IgD-negative memory B cell (primary cell): ENCODE measurements around the gene BSCL2. TPM values are rescaled to one million over a fixed set of nuclear protein-coding genes. Genes with fewer than 3 reads are reported as not detected.
A peak's percentile ranks its signal among the peaks of the same experiment; 100 is the strongest.

Experiments
- H3K27ac Mint-ChIP-seq, 3 donors: one replicate each; pipeline ENCODE4 v1.8.0; 2020 to 2022; ENCODE audit warnings: mild to moderate bottlenecking in 3 of 3, mixed read lengths in 3 of 3, moderate library complexity in 1 of 3
- H3K27me3 Mint-ChIP-seq: one replicate; pipeline ENCODE4 v1.8.0; 2021; ENCODE audit warnings: mixed read lengths
- H3K36me3 Mint-ChIP-seq: one replicate; pipeline ENCODE4 v1.8.0; 2020; ENCODE audit warnings: mild to moderate bottlenecking, mixed read lengths
- H3K4me1 Mint-ChIP-seq, 3 donors: one replicate each; pipeline ENCODE4 v1.8.0; 2020 to 2022; ENCODE audit warnings: mixed read lengths in 3 of 3, mild to moderate bottlenecking in 1 of 3
- H3K4me3 Mint-ChIP-seq, 4 donors: one replicate each; pipeline ENCODE4 v1.8.0; 2020 to 2022; ENCODE audit warnings: mild to moderate bottlenecking in 4 of 4, mixed read lengths in 4 of 4, moderate library complexity in 3 of 4
- H3K9me3 Mint-ChIP-seq, 3 donors: one replicate each; pipeline ENCODE4 v1.8.0; 2020 to 2021; ENCODE audit warnings: mixed read lengths in 3 of 3, mild to moderate bottlenecking in 1 of 3
- polyA plus RNA-seq: library from polyadenylated mRNA; unstranded; fragments of 300-500 nt; fragmentation: Illumina TruSeq; gene quantifications from one replicate; pipeline ENCODE4 v1.2.3, GENCODE V29; 2021

BSCL2 gene
- polyA plus RNA-seq, 1 donor from 2014 or later: 48.2 TPM

DNA sequence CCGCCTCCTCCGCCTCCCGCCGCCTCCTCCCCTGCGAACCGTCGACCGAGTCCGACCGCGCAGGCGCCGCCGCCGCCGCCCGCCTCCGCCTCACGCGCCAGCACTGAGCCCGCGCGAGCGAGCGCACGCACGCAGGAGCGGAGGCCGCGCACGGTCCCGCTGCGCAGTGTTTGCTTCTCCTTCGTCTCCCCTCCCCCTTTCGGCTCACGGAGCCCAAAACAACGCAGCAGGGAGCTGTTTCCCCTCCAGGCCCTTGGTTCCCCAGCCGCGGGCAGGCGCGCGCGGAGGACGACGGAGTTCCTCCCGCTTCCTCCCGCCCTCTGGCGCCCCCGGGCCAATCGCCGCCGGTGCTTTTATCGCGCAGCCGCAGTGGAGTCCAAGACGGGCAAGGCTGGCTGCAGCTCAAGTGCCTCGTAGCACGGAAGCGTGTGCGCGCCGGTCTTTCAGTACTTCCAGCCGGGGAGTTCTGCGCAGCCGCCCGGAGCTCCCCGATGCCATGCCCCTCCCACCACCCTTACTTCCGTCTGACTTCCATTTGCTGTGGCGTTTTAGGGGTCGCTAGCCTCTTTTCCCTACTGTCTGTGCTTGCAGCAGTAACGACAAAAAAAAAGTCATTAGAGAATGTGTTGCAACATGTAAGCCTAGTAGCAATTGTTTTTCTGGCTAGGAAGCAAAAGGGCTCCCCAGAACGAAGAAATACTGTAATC, 20.1 kb upstream of the BSCL2 start, which contains the start of gene HNRNPUL2:
TSS of gene HNRNPUL2 (minus strand) at position 293 of the 707 bp plus-strand sequence. CDS start 301 bp downstream, outside the sequence.
- Mint-ChIP-seq H3K27ac (peak within 1 kb of the TSS; percentile 99), H3K4me1 (peaks cover 25 to 33% (median 30%) of the 10 kb centered on the region in 3 donors), H3K4me3 (peak within 1 kb of the TSS; percentile 97 to 100 (median 100)), H3K9me3 (no peaks in the 10 kb centered on the region), H3K27me3 (no peaks in the 10 kb centered on the region), H3K36me3 (peaks cover 5% of the 10 kb centered on the region)

DNA sequence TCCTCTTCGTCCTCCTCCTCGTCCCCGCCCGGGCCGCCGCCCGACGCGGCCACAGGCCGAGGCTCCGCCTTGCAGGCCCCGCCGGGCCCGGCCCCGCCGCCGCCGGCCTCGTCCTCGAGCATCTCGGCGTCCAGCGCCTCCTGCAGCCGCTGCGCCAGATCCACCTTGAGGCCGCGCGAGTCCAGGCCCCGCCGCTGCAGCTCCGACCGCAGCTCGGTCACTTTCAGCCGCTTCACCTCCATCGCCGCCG, 19.6 kb upstream of the BSCL2 start:
- peak overlapping the region; percentile 97 to 100 (median 100) for H3K4me3 Mint-ChIP-seq
- peak overlapping the region; percentile 90 to 99 (median 99) for H3K27ac Mint-ChIP-seq
- H3K36me3 Mint-ChIP-seq: peaks cover 6% of the 10 kb centered on the region
- peaks cover 26 to 33% (median 33%) of the 10 kb centered on the region in 3 donors for H3K4me1 Mint-ChIP-seq
- H3K9me3 Mint-ChIP-seq: no peaks in the 10 kb centered on the region
- no peaks in the 10 kb centered on the region for H3K27me3 Mint-ChIP-seq

DNA sequence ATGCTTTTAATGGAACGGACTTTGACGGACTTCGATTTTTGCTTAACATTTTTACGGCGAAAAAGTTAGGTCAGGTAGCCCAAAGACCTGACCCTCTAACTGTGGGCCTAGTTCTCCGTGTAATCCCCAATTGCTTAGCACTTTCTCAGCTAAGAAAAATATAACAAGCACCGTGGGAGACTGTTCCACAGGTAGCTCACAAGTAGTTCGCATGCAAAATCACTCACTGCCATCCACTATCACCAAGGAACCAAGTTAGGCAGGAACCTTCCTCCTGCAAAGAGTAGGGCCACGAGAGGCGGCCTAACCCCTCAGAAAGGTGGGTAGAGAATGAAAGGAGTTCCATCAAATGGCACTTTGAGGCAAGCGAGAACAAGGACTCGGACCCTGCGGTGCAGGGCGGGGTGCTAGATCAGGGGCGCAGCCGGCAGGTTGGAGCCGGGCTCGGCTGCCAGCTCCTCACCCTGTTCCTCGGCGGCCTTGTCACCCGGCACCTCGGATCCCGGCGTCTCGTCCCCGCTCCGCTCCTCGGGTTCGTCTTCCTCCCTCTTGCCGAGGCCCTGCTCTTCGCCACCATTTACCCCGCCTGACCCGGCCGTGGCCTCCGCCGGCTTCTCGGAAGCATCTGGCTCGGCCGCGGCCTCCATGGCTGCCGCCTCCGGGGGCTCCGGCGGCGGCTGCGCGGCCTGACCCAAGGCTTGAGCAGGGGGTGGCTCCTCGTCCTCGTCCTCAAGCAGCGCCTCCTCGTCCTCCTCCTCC, 19.1 kb upstream of the BSCL2 start:
- peak overlapping the region; percentile 97 to 100 (median 100) for H3K4me3 Mint-ChIP-seq
- H3K36me3 Mint-ChIP-seq: peaks cover 6% of the 10 kb centered on the region
- H3K4me1 Mint-ChIP-seq: peaks cover 26 to 33% (median 33%) of the 10 kb centered on the region in 3 donors
- H3K9me3 Mint-ChIP-seq: no peaks in the 10 kb centered on the region
- no peaks in the 10 kb centered on the region for H3K27me3 Mint-ChIP-seq
- H3K27ac Mint-ChIP-seq: peak overlapping the region; percentile 90 to 99 (median 93)

DNA sequence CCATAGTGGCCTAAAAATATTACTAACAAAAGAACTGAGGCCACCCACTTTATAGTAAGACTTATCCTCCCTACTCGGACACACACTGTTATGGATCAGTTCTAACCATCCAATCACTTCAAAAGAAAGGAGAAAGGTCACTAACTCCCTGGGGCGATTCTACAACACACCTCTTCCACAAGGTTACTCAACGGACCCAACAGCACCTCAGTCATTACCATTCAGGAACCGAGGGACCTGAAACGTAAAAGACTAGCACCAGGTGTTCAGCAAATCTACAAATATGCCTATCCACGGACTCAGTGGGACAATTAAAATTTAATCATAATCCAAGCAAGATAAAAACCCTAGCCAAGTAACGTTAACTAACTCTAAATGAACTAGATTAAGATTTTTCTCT, 18.4 kb upstream of the BSCL2 start:
- Mint-ChIP-seq H3K4me3 (peak overlapping the region; percentile 97 to 100 (median 100)), H3K27me3 (no peaks in the 10 kb centered on the region), H3K9me3 (no peaks in the 10 kb centered on the region), H3K27ac (peak overlapping the region; percentile 90 to 99 (median 93)), H3K36me3 (peaks cover 8% of the 10 kb centered on the region), H3K4me1 (peaks cover 29 to 34% (median 33%) of the 10 kb centered on the region in 3 donors)

- Mint-ChIP-seq H3K36me3 (peaks cover 10% of the 10 kb centered on the region), H3K4me1 (peaks cover 31 to 33% (median 32%) of the 10 kb centered on the region in 3 donors), H3K27ac (peak overlapping the region; percentile 75 to 99 (median 87)), H3K9me3 (no peaks in the 10 kb centered on the region), H3K4me3 (peak overlapping the region in 3 of 4 donors; percentile 97 to 100 (median 99)), H3K27me3 (no peaks in the 10 kb centered on the region)
Measured at GRCh38 chr11:62724171-62724570, 16.9 kb upstream of the BSCL2 start.

GRCh38 chr11:62721994-62722393, 14.8 kb upstream of the BSCL2 start:
- Mint-ChIP-seq H3K27me3 (no peaks in the 10 kb centered on the region), H3K27ac (peak overlapping the region in 1 of 3 donors; percentile 31), H3K4me3 (peak overlapping the region in 1 of 4 donors; percentile 40), H3K4me1 (peaks cover 29 to 35% (median 29%) of the 10 kb centered on the region in 3 donors), H3K36me3 (peaks cover 13% of the 10 kb centered on the region), H3K9me3 (no peaks in the 10 kb centered on the region)

DNA sequence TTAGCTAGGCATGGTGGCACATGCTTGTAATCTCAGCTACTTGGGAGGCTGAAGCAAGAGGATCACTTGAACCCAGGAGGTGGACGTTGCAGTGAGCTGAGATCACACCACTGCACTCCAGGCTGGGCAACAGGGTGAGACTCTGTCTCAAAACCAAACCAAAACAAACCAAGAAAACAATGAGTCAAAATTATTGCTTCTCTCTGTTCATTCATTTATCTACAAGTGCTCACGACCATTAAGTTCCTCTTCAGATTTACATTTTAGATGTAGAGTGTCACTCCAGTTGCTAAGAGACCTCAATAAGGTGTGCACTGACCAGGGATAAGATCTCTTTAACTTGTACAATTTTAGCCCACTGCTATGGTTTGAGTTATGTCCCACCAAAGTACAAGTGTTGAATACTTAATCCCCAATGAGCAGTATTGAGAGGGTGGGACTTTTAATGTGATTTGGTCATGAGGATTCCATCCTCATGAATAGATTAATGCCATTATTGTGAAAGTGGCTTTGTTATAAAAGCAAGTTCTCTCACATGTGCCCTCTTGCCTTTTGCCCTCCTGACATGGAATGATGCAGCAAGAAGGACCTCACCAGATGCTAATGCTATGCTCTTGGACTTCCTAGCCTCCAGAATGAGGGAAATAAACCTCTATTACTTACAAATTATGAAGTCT, 12.2 kb upstream of the BSCL2 start:
- no peaks in the 10 kb centered on the region for H3K27me3 Mint-ChIP-seq
- H3K9me3 Mint-ChIP-seq: no peaks in the 10 kb centered on the region
- H3K36me3 Mint-ChIP-seq: peaks cover 10% of the 10 kb centered on the region
- peaks cover 15 to 23% (median 20%) of the 10 kb centered on the region in 3 donors for H3K4me1 Mint-ChIP-seq
- H3K27ac Mint-ChIP-seq: peak overlapping the region in 2 of 3 donors; percentile 15 to 75
- H3K4me3 Mint-ChIP-seq: peak overlapping the region in 1 of 4 donors; percentile 36

- Mint-ChIP-seq H3K4me3 (no peak overlapping the region), H3K27me3 (no peaks in the 10 kb centered on the region), H3K4me1 (peaks cover 18 to 21% (median 21%) of the 10 kb centered on the region in 3 donors), H3K27ac (peak overlapping the region in 1 of 3 donors; percentile 60), H3K9me3 (no peaks in the 10 kb centered on the region), H3K36me3 (peaks cover 9% of the 10 kb centered on the region)
Measured at GRCh38 chr11:62716816-62717215, 9.6 kb upstream of the BSCL2 start.

- Mint-ChIP-seq H3K27me3 (no peaks in the 10 kb centered on the region), H3K4me1 (peaks cover 18 to 21% (median 21%) of the 10 kb centered on the region in 3 donors), H3K9me3 (no peaks in the 10 kb centered on the region), H3K36me3 (peaks cover 9% of the 10 kb centered on the region), H3K4me3 (no peak overlapping the region), H3K27ac (peak overlapping the region in 2 of 3 donors; percentile 60 to 63)
Measured at GRCh38 chr11:62716206-62716605, 9.0 kb upstream of the BSCL2 start.

- Mint-ChIP-seq H3K27ac (peak overlapping the region in 1 of 3 donors; percentile 60), H3K4me1 (peaks cover 15 to 21% (median 18%) of the 10 kb centered on the region in 3 donors), H3K9me3 (no peaks in the 10 kb centered on the region), H3K27me3 (no peaks in the 10 kb centered on the region), H3K4me3 (peak overlapping the region in 1 of 4 donors; percentile 68), H3K36me3 (peaks cover 7% of the 10 kb centered on the region)
Measured at GRCh38 chr11:62715150-62716130, 8.2 kb upstream of the BSCL2 start.

GRCh38 chr11:62713343-62713742, 6.1 kb upstream of the BSCL2 start:
- Mint-ChIP-seq H3K4me1 (peaks cover 17 to 34% (median 27%) of the 10 kb centered on the region in 3 donors), H3K9me3 (no peaks in the 10 kb centered on the region)

GRCh38 chr11:62712861-62713260, 5.6 kb upstream of the BSCL2 start:
- peaks cover 19 to 36% (median 31%) of the 10 kb centered on the region in 3 donors for H3K4me1 Mint-ChIP-seq

More at GRCh38 chr11:62713343-62713742, 6.1 kb upstream of the BSCL2 start:
- Mint-ChIP-seq H3K4me3 (peak overlapping the region in 2 of 4 donors; percentile 78 to 80), H3K27me3 (no peaks in the 10 kb centered on the region), H3K27ac (peak overlapping the region in 2 of 3 donors; percentile 46 to 91), H3K36me3 (peaks cover 5% of the 10 kb centered on the region)

DNA sequence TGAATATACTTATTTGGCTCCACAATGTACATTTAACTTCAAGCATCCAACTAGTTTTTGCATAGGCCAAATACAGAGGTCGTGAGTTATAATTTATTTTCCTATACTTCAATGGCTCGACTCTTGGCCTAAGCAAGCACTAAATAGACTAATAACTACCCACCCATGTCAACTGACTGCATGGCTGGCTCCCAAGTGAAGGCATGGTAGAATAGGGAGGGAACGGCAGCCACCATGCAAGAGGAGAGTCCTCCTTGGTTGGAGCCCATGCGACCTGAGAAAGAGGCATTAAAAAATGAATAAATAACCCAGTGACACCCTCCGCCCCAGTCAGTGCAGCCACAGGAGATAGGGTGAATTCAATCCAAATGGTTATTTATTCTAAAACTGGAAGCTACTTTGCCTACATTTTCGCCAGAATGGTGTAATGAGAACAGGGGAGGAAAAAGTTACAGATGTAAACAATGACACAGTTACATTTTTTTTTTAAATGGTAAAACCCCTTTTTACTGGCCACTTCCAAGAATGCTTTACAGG, 5.1 kb upstream of the BSCL2 start:
- Mint-ChIP-seq H3K27me3 (no peaks in the 10 kb centered on the region), H3K4me3 (peak overlapping the region in 2 of 4 donors; percentile 78 to 80), H3K4me1 (peaks cover 22 to 37% (median 34%) of the 10 kb centered on the region in 3 donors), H3K27ac (peak overlapping the region; percentile 84 to 91 (median 89)), H3K9me3 (no peaks in the 10 kb centered on the region), H3K36me3 (peaks cover 2% of the 10 kb centered on the region)

More at GRCh38 chr11:62712861-62713260, 5.6 kb upstream of the BSCL2 start:
- Mint-ChIP-seq H3K9me3 (no peaks in the 10 kb centered on the region), H3K27me3 (no peaks in the 10 kb centered on the region), H3K36me3 (peaks cover 2% of the 10 kb centered on the region), H3K4me3 (peak overlapping the region in 2 of 4 donors; percentile 78 to 80), H3K27ac (peak overlapping the region; percentile 84 to 91 (median 89))
